IMR-90 (cell line): ENCODE measurements around the gene DNASE2. TPM values are rescaled to one million over a fixed set of nuclear protein-coding genes. Genes with fewer than 3 reads are reported as not detected.

Experiments
- ATAC-seq: fragments of 200-7000 bp; cut with Tn5 transposase; 2 replicates; pipeline ENCODE4 v1.9.1; 2020; ENCODE audit warnings: low read depth, mild to moderate bottlenecking, moderate library complexity
- BruUV-seq: library from RNA; stranded (reverse); fragments of 400-500 nt; replicated peaks from 2 replicates; lab custom pipeline; 2021; lab: Mats Ljungman, UMichigan
- CTCF ChIA-PET: fragments of 300-600 bp; formaldehyde crosslinking; extraction: SDS; loops from one replicate; lab custom pipeline; 2021; ENCODE audit warnings: antibody characterized with exemption; lab: Yijun Ruan, JAX
- POLR2A ChIA-PET: fragments of 300-600 bp; sonication (Branson Sonifier 250); formaldehyde crosslinking; loops from one replicate; lab custom pipeline; 2022; ENCODE audit warnings: antibody characterized with exemption; ENCODE audit not compliant: unreplicated experiment; lab: Charles Lee
- DNase-seq: peaks from one replicate; pipeline ENCODE4 v3.0.0; 2013
- H2AFZ ChIP-seq: replicated peaks from 2 replicates; pipeline ENCODE3; 2013; ENCODE audit warnings: low read length, mild to moderate bottlenecking; ENCODE audit not compliant: poor library complexity
- H2AK5ac ChIP-seq: 2 replicates; pipeline ENCODE4 v1.6.1; 2013; ENCODE audit warnings: low read depth, low read length, inconsistent platforms
- H2AK9ac ChIP-seq: replicated peaks from 2 replicates; pipeline ENCODE3; 2013; ENCODE audit warnings: mild to moderate bottlenecking, low read depth, low read length, moderate library complexity; ENCODE audit not compliant: poor library complexity
- H2BK120ac ChIP-seq: 2 replicates; pipeline ENCODE4 v1.6.1; 2013; ENCODE audit warnings: low read depth, low read length, inconsistent platforms
- H2BK15ac ChIP-seq: 3 replicates; pipeline ENCODE4 v1.6.1; 2013; ENCODE audit warnings: low read depth, low read length, inconsistent platforms
- H2BK20ac ChIP-seq: 2 replicates; pipeline ENCODE4 v1.6.1; 2013; ENCODE audit warnings: low read depth, mild to moderate bottlenecking, inconsistent platforms, low read length, moderate library complexity
- H2BK5ac ChIP-seq: 2 replicates; pipeline ENCODE4 v1.6.1; 2013; ENCODE audit warnings: mild to moderate bottlenecking, low read depth, low read length, inconsistent platforms; ENCODE audit not compliant: poor library complexity, severe bottlenecking
- H3K14ac ChIP-seq: replicated peaks from 2 replicates; pipeline ENCODE4 v1.6.1; 2013; ENCODE audit warnings: low read depth, low read length, inconsistent platforms
- H3K18ac ChIP-seq: 2 replicates; pipeline ENCODE4 v1.6.1; 2013; ENCODE audit warnings: low read depth, low read length, control low read depth
- H3K23ac ChIP-seq: 2 replicates; pipeline ENCODE4 v1.6.1; 2013; ENCODE audit warnings: low read depth, low read length, inconsistent platforms
- H3K27ac ChIP-seq: 2 replicates; pipeline ENCODE4 v1.5.1; 2013; ENCODE audit warnings: mild to moderate bottlenecking, control low read depth, low read length; ENCODE audit not compliant: insufficient read depth
- H3K27me3 ChIP-seq: 2 replicates; pipeline ENCODE4 v1.6.1; 2013; ENCODE audit warnings: low read length; ENCODE audit not compliant: control insufficient read depth, insufficient read depth
- H3K36me3 ChIP-seq: 2 replicates; pipeline ENCODE4 v1.6.1; 2013; ENCODE audit warnings: low read length, mixed read lengths; ENCODE audit not compliant: control insufficient read depth, insufficient read depth
- H3K4ac ChIP-seq: 2 replicates; pipeline ENCODE4 v1.6.1; 2013; ENCODE audit warnings: low read depth, low read length, inconsistent platforms
- H3K4me1 ChIP-seq: 2 replicates; pipeline ENCODE4 v1.6.1; 2013; ENCODE audit warnings: low read length, mixed read lengths; ENCODE audit not compliant: control insufficient read depth, insufficient read depth
- H3K4me2 ChIP-seq: 2 replicates; pipeline ENCODE4 v1.6.1; 2013; ENCODE audit warnings: low read depth, mild to moderate bottlenecking, control low read depth, low read length, moderate library complexity
- H3K4me3 ChIP-seq: 2 replicates; pipeline ENCODE4 v1.5.1; 2013; ENCODE audit warnings: low read depth, mild to moderate bottlenecking, control low read depth, low read length, moderate library complexity; ENCODE audit not compliant: insufficient read depth
- H3K56ac ChIP-seq: 2 replicates; pipeline ENCODE4 v1.6.1; 2013; ENCODE audit warnings: low read length, inconsistent platforms; ENCODE audit not compliant: insufficient read depth; ENCODE audit errors: extremely low read depth
- H3K79me1 ChIP-seq, 2 experiments: 2 replicates each; pipeline ENCODE4 v1.6.1; 2013; ENCODE audit warnings: low read length in 2 of 2, inconsistent platforms in 1 of 2, low read depth in 1 of 2
- H3K9ac ChIP-seq: 2 replicates; pipeline ENCODE4 v1.6.1; 2013; ENCODE audit warnings: low read depth, low read length, control low read depth
- H3K9me1 ChIP-seq: 2 replicates; pipeline ENCODE4 v1.6.1; 2013; ENCODE audit warnings: low read length, inconsistent platforms; ENCODE audit not compliant: insufficient read depth
- H3K9me3 ChIP-seq: 2 replicates; pipeline ENCODE4 v1.6.1; 2013; ENCODE audit warnings: low read length; ENCODE audit not compliant: control insufficient read depth, insufficient read depth
- H4K20me1 ChIP-seq: 2 replicates; pipeline ENCODE4 v1.6.1; 2013; ENCODE audit warnings: low read length, inconsistent platforms; ENCODE audit not compliant: insufficient read depth
- H4K5ac ChIP-seq: 2 replicates; pipeline ENCODE4 v1.6.1; 2013; ENCODE audit warnings: mild to moderate bottlenecking, low read depth, low read length, control low read depth
- H4K8ac ChIP-seq, 2 experiments: 2 replicates each; pipeline ENCODE4 v1.6.1; 2013; ENCODE audit warnings: low read depth in 2 of 2, low read length in 2 of 2, control low read depth in 1 of 2, inconsistent platforms in 1 of 2
- H4K91ac ChIP-seq: 2 replicates; pipeline ENCODE4 v1.6.1; 2013; ENCODE audit warnings: low read depth, low read length, inconsistent platforms; ENCODE audit not compliant: insufficient read depth
- BHLHE40 ChIP-seq: fragments of 150-350 bp; IDR thresholded peaks from 2 replicates; pipeline ENCODE4 v1.6.1; 2016; ENCODE audit warnings: mild to moderate bottlenecking, low read depth, low read length
- CEBPB ChIP-seq: IDR thresholded peaks from 2 replicates; pipeline ENCODE4 v1.6.1; 2012; ENCODE audit warnings: low read depth, low read length, improper control_type of control experiment
- CHD1 ChIP-seq: IDR thresholded peaks from 2 replicates; pipeline ENCODE4 v1.6.1; 2012; ENCODE audit warnings: low read depth, low read length, improper control_type of control experiment
- FOS ChIP-seq: fragments of 150-350 bp; IDR thresholded peaks from 2 replicates; pipeline ENCODE4 v1.6.1; 2016; ENCODE audit warnings: low read depth, low read length
- MAFK ChIP-seq: IDR thresholded peaks from 2 replicates; pipeline ENCODE4 v1.6.1; 2012; ENCODE audit warnings: low read depth, low read length, improper control_type of control experiment
- MAZ ChIP-seq: IDR thresholded peaks from 2 replicates; pipeline ENCODE4 v1.6.1; 2012; ENCODE audit warnings: low read depth, mild to moderate bottlenecking, low read length, improper control_type of control experiment, moderate library complexity, borderline replicate concordance
- MXI1 ChIP-seq: IDR thresholded peaks from 2 replicates; pipeline ENCODE4 v1.6.1; 2012; ENCODE audit warnings: low read depth, mild to moderate bottlenecking, low read length, moderate library complexity, borderline replicate concordance
- NFE2L2 ChIP-seq: fragments of 150-350 bp; IDR thresholded peaks from 2 replicates; pipeline ENCODE4 v1.6.1; 2016; ENCODE audit warnings: low read depth, mild to moderate bottlenecking, low read length
- POLR2A ChIP-seq: IDR thresholded peaks from 2 replicates; pipeline ENCODE4 v1.6.1; 2012; ENCODE audit warnings: mild to moderate bottlenecking, low read depth, low read length
- RAD21 ChIP-seq: IDR thresholded peaks from 2 replicates; pipeline ENCODE4 v1.6.1; 2012; ENCODE audit warnings: low read length, improper control_type of control experiment
- RCOR1 ChIP-seq: IDR thresholded peaks from 2 replicates; pipeline ENCODE4 v1.6.1; 2012; ENCODE audit warnings: mild to moderate bottlenecking, low read length, improper control_type of control experiment; ENCODE audit not compliant: insufficient replicate concordance
- RFX5 ChIP-seq: IDR thresholded peaks from 2 replicates; pipeline ENCODE4 v1.8.0; 2012; ENCODE audit warnings: low read depth, mild to moderate bottlenecking, low read length, moderate library complexity
- SMC3 ChIP-seq: fragments of 150-350 bp; IDR thresholded peaks from 2 replicates; pipeline ENCODE4 v1.6.1; 2016; ENCODE audit warnings: low read depth, mild to moderate bottlenecking, antibody characterized with exemption, low read length, moderate library complexity
- WGBS, 2 experiments: methylation state at CpG; one replicate each; pipeline versions ENCODE4 v1.1.5 to v1.1.7; 2013; ENCODE audit warnings: missing lambda C conversion rate in 2 of 2; ENCODE audit not compliant: insufficient read length in 1 of 2; ENCODE audit errors: extremely low coverage in 2 of 2; 5-methylcytosine and 5-hydroxymethylcytosine counted together
- dilution Hi-C: fragments of 300-500 bp; cut with HindIII; formaldehyde crosslinking; loops from one replicate; pipeline ENCODE4 v1.14.3; 2018; ENCODE audit warnings: low sequenced_read_pairs; ENCODE audit not compliant: unreplicated experiment
- in situ Hi-C: fragments of 300-500 bp; cut with MboI; formaldehyde crosslinking; loops from 3 replicates; pipeline ENCODE4 v1.14.3; 2019; ENCODE audit warnings: low sequenced_read_pairs, inconsistent platforms, mixed read lengths
- intact Hi-C: fragments of 100-400 bp; cut with micrococcal nuclease; formaldehyde crosslinking; loops from 2 replicates; pipeline ENCODE4 v1.10.0; 2022
- polyA plus RNA-seq, 3 experiments: library from polyadenylated mRNA; depleted of rRNA; stranded (reverse); fragments of >200 nt; gene quantifications; 2 replicates each; pipeline ENCODE4 v1.2.3, GENCODE V29; 2012; ENCODE audit warnings: low replicate concordance in 1 of 3
- total RNA-seq: library from RNA; depleted of rRNA; stranded (reverse); fragments of >200 nt; gene quantifications from 2 replicates; pipeline ENCODE4 v1.2.3, GENCODE V29; 2012
- TF ChIP-seq, protein P1 (sequence below): conservative IDR thresholded peaks from 2 replicates; pipeline ENCODE4 v1.5.1; 2012; ENCODE audit warnings: mild to moderate bottlenecking, low read depth, low read length, improper control_type of control experiment
- TF ChIP-seq, protein P2 (sequence below): fragments of 150-350 bp; IDR thresholded peaks from 2 replicates; pipeline ENCODE4 v1.6.1; 2017; ENCODE audit warnings: mild to moderate bottlenecking, antibody characterized with exemption, low read length, low read depth
- TF ChIP-seq, protein P3 (sequence below): fragments of 150-350 bp; IDR thresholded peaks from 2 replicates; pipeline ENCODE4 v1.6.1; 2016; ENCODE audit warnings: low read depth, mild to moderate bottlenecking, low read length, moderate library complexity, borderline replicate concordance

DNASE2 gene
- total and polyA plus RNA-seq, 2 of the 4 experiments (the other 2 are of a cell fraction), result 9.5 to 31.1 TPM

DNA sequence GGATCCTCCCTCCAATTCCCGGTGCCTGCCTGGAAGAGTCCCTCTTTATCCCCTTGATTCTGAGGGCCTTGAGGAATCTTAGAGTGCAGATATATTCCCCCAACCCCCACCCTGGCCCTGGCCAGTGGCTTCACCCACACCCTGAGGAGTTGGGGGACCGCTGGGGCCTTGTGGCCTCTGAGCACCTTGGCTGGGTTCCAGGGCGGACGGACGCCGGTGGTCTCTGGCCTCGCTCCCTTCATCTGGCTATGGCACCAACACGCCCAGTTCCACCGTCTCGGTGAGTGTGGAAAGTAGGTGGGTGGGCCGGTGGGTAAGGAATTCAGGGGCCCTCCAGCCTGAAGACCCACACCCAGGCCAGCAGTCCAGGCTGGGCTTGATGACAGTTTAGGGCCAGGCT is 37.9 kb downstream of the DNASE2 start:
- no peaks in the 10 kb centered on the region for H4K20me1 ChIP-seq
- no TSS peak for BruUV-seq
- no peak overlapping the region for H4K5ac ChIP-seq
- H3K4me2 ChIP-seq, result no peak overlapping the region
- H2BK15ac ChIP-seq, result no peak overlapping the region
- peaks cover 4% of the 10 kb centered on the region; the same call in 1 of the 2 replicates for H3K4me1 ChIP-seq
- H3K4me3 ChIP-seq, result no peak overlapping the region
- H3K9ac ChIP-seq, result no peak overlapping the region
- POLR2A ChIA-PET, result no interaction called here
- no peaks in the 10 kb centered on the region for H3K9me3 ChIP-seq
- no peak overlapping the region for H3K4ac ChIP-seq
- H3K18ac ChIP-seq, result no peak overlapping the region
- H2AK9ac ChIP-seq, result no peak overlapping the region
- peaks cover 2% of the 10 kb centered on the region; the same call in 1 of the 2 replicates for H3K9me1 ChIP-seq
- intact Hi-C loops, result no loop called here
- H2AK5ac ChIP-seq, result no peak overlapping the region
- no peak for TF ChIP-seq BHLHE40
- TF ChIP-seq MXI1, result no peak
- no peak for TF ChIP-seq CEBPB
- TF ChIP-seq MAZ, result no peak
- no peak for TF ChIP-seq RCOR1
- TF ChIP-seq, protein P1, sequence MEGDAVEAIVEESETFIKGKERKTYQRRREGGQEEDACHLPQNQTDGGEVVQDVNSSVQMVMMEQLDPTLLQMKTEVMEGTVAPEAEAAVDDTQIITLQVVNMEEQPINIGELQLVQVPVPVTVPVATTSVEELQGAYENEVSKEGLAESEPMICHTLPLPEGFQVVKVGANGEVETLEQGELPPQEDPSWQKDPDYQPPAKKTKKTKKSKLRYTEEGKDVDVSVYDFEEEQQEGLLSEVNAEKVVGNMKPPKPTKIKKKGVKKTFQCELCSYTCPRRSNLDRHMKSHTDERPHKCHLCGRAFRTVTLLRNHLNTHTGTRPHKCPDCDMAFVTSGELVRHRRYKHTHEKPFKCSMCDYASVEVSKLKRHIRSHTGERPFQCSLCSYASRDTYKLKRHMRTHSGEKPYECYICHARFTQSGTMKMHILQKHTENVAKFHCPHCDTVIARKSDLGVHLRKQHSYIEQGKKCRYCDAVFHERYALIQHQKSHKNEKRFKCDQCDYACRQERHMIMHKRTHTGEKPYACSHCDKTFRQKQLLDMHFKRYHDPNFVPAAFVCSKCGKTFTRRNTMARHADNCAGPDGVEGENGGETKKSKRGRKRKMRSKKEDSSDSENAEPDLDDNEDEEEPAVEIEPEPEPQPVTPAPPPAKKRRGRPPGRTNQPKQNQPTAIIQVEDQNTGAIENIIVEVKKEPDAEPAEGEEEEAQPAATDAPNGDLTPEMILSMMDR, result no peak
- no peak for TF ChIP-seq NFE2L2
- TF ChIP-seq, protein P2, sequence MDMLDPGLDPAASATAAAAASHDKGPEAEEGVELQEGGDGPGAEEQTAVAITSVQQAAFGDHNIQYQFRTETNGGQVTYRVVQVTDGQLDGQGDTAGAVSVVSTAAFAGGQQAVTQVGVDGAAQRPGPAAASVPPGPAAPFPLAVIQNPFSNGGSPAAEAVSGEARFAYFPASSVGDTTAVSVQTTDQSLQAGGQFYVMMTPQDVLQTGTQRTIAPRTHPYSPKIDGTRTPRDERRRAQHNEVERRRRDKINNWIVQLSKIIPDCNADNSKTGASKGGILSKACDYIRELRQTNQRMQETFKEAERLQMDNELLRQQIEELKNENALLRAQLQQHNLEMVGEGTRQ, result no peak
- no peak for TF ChIP-seq CHD1
- TF ChIP-seq SMC3, result no peak
- TF ChIP-seq MAFK, result no peak
- no peak for TF ChIP-seq POLR2A
- TF ChIP-seq RFX5, result no peak
- TF ChIP-seq, protein P3, sequence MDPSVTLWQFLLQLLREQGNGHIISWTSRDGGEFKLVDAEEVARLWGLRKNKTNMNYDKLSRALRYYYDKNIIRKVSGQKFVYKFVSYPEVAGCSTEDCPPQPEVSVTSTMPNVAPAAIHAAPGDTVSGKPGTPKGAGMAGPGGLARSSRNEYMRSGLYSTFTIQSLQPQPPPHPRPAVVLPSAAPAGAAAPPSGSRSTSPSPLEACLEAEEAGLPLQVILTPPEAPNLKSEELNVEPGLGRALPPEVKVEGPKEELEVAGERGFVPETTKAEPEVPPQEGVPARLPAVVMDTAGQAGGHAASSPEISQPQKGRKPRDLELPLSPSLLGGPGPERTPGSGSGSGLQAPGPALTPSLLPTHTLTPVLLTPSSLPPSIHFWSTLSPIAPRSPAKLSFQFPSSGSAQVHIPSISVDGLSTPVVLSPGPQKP, result no peak
- TF ChIP-seq FOS, result no peak
- no peak for TF ChIP-seq RAD21
- H4K91ac ChIP-seq, result no peak overlapping the region
- no peak for DNase-seq
- no peak overlapping the region for H3K56ac ChIP-seq
- H2BK120ac ChIP-seq, result no peak overlapping the region
- no peak for ATAC-seq
- no peak overlapping the region for H2AFZ ChIP-seq
- 60% methylated on average over 1 of the region's 11 CpGs; no CpG with 5 or more reads in 1 of the 2 experiments for WGBS, 2 experiments
- no peaks in the 10 kb centered on the region for H3K36me3 ChIP-seq
- CTCF ChIA-PET, result interaction anchor here (0.6 kb wide), 2 partner anchors 76 to 77 kb away, joined by 3 read pairs; no protein-coding TSS in a partner anchor
- H2BK5ac ChIP-seq, result no peak overlapping the region
- H3K14ac ChIP-seq, result no peak overlapping the region
- no peak overlapping the region for H4K8ac ChIP-seq
- no peak overlapping the region for H3K27ac ChIP-seq
- H3K79me1 ChIP-seq, result no peaks in the 10 kb centered on the region
- dilution Hi-C loops, result no loop called here
- in situ Hi-C loops, result no loop called here
- no peak overlapping the region for H3K23ac ChIP-seq
- H3K27me3 ChIP-seq, result peaks cover 34% of the 10 kb centered on the region
- H2BK20ac ChIP-seq, result no peak overlapping the region
